Natural killer cell treated with Interleukin-12 subunit alpha and Interleukin-12 subunit beta and Interleukin-15 and Interleukin-18, amount 100 ng/mL, for 72 hours (primary cell): Measurements from ENCODE around the gene GNG4. TPM values are rescaled to one million over a fixed set of nuclear protein-coding genes. Genes with fewer than 3 reads are reported as not detected.
"Not testable (repeated sequence)": the region's sequence is repeated elsewhere in the genome, so short reads cannot be mapped to it uniquely, and the experiment has no call there.

Experiments
- ATAC-seq, 2 donors: fragments of 150-1000 bp; cut with Tn5 transposase in 1 of 2; sonication (Bioruptor Pico), chemical (Tn5 transposase) in 1 of 2; 2 replicates each; pipeline ENCODE4 v1.10.0; 2021
- DNase-seq: peaks from one replicate; pipeline ENCODE4 v3.0.0; 2022; ENCODE audit warnings: low spot score
- H3K27ac Mint-ChIP-seq, 2 donors: 1 replicate in 1 of 2; 2 replicates in 1 of 2; pipeline ENCODE4 v1.8.0; 2022; ENCODE audit warnings: mixed read lengths in 2 of 2, mild to moderate bottlenecking in 1 of 2, moderate library complexity in 1 of 2
- H3K27me3 Mint-ChIP-seq, 2 donors: 1 replicate in 1 of 2; 2 replicates in 1 of 2; pipeline ENCODE4 v1.8.0; 2022; ENCODE audit warnings: mixed read lengths in 2 of 2
- H3K36me3 Mint-ChIP-seq: one replicate; pipeline ENCODE4 v1.8.0; 2022; ENCODE audit warnings: mixed read lengths
- H3K4me1 Mint-ChIP-seq, 2 donors: 1 replicate in 1 of 2; 2 replicates in 1 of 2; pipeline ENCODE4 v1.8.0; 2022; ENCODE audit warnings: low read depth in 2 of 2, mixed read lengths in 2 of 2, mild to moderate bottlenecking in 1 of 2
- H3K4me3 Mint-ChIP-seq: one replicate; pipeline ENCODE4 v1.8.0; 2022; ENCODE audit warnings: mixed read lengths
- H3K9me3 Mint-ChIP-seq: 2 replicates; pipeline ENCODE4 v1.8.0; 2022; ENCODE audit warnings: mixed read lengths
- total RNA-seq, 2 donors: library from RNA; stranded (reverse); gene quantifications; one replicate each; pipeline ENCODE4 v1.2.3, GENCODE V29; 2022

Gene GNG4
- total RNA-seq, 2 donors from 2014 or later = 0.19 TPM; not detected in 1

GRCh38 chr1:235545292-235545930, 104.2 kb downstream of the GNG4 start:
- Mint-ChIP-seq H3K4me1 (no peaks in the 10 kb centered on the region), H3K27me3 (peaks cover 0 to 14% of the 10 kb centered on the region in 2 donors), H3K36me3 (no peaks in the 10 kb centered on the region), H3K4me3 (no peak overlapping the region), H3K27ac (no peak overlapping the region), H3K9me3 (no peaks in the 10 kb centered on the region)
- ATAC-seq (no peak), DNase-seq (no peak)

GRCh38 chr1:235542845-235543244, 106.7 kb downstream of the GNG4 start:
- H3K4me1 Mint-ChIP-seq, H3K4me3 Mint-ChIP-seq, ATAC-seq, H3K9me3 Mint-ChIP-seq, H3K27me3 Mint-ChIP-seq, DNase-seq, H3K27ac Mint-ChIP-seq, H3K36me3 Mint-ChIP-seq: not testable (repeated sequence)

DNA sequence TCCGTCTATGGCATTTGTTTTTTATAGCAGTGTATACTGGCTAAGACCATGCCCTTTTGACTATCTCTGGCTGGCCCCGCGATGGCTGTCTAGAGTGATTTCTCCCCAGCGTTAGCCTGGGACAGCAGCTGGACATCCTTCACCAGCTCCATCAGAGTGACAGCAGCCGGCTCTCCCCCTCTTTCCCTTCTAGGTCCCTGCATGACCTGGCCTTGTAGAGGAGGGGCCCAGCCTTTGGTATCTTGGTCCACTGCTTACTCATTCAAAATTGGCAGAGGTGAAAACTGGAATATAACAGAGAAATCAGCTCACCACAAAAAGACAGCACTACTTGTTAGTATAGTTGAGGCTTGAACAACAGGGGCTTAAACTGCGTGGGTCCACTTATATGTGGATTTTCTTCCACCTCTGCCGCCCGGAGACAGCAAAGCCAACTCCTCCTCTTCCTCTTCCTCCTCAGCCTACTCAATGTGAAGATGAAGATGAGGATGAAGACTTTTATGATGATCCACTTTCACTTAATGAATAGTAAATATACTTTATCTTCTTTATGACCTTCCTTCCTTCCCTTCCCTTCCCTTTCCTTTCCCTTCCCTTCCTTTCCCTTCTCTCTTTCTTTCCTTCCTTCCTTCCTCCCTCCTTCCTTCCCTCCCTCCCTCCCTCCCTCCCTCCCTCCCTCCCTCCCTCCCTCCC, 116.0 kb downstream of the GNG4 start:
- Mint-ChIP-seq H3K27me3 (peaks cover 0 to 2% of the 10 kb centered on the region in 2 donors), H3K36me3 (no peaks in the 10 kb centered on the region), H3K4me1 (no peaks in the 10 kb centered on the region), H3K4me3 (no peak overlapping the region), H3K27ac (no peak overlapping the region), H3K9me3 (no peaks in the 10 kb centered on the region)
- DNase-seq (no peak), ATAC-seq (no peak)

GRCh38 chr1:235532360-235532759, 117.2 kb downstream of the GNG4 start:
- ATAC-seq (no peak), DNase-seq (no peak)
- H3K4me1 Mint-ChIP-seq = no peaks in the 10 kb centered on the region
- H3K27ac Mint-ChIP-seq = no peak overlapping the region
- no peaks in the 10 kb centered on the region for H3K9me3 Mint-ChIP-seq
- H3K4me3 Mint-ChIP-seq = no peak overlapping the region
- H3K36me3 Mint-ChIP-seq = no peaks in the 10 kb centered on the region
- peaks cover 0 to 2% of the 10 kb centered on the region in 2 donors for H3K27me3 Mint-ChIP-seq

DNA sequence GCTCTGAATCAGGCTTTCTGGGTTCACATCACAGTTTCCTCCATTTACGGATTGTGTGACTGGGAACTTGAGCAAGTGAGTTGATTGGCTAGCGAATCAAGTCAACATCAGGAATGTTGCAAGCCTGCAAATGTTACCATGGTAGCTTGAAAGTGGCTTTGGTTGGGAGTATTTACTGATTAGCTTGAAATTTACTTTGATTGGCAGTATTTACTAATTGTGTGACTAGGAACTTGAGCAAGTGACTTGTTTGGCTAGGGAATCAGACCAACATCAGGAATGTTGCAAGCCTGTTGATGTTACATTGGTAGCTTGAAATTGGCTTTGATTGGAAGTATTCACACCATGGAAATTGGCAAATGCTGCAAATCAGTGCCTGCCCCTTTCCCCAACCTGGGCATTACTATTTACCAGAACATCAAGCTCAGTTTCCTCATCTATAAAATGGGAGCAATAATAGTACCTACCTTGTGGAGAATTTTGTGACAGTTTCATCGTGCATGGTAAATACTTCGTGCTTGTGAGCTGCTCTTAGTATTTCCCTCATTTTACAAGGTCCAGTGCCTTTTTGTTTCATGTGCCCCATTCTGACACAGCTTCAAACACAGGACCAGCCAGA, 122.3 kb downstream of the GNG4 start:
- no peaks in the 10 kb centered on the region for H3K4me1 Mint-ChIP-seq
- H3K4me3 Mint-ChIP-seq = no peak overlapping the region
- H3K9me3 Mint-ChIP-seq = no peaks in the 10 kb centered on the region
- ATAC-seq (no peak), DNase-seq (no peak)
- no peaks in the 10 kb centered on the region for H3K27me3 Mint-ChIP-seq
- H3K27ac Mint-ChIP-seq = no peak overlapping the region
- H3K36me3 Mint-ChIP-seq = no peaks in the 10 kb centered on the region

DNA sequence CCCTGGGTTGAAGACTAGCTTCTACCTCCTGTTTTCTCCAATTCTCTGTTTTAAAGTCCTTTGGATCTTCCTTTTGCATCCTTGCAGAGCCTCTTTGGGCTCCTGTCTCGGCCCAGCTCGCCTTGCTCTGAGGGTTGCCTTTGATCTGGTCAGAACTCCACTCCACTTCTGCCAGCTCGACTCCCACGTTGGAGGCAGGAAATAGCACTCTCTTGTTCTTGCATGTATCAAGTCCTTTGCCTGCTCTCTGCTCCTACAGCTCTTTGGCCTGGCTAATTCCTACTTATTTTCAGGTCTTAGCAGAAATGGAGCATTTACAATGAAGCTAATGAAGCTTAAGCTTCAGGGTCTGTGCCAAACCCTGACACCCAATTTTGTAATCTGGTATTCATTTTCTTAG, 124.3 kb downstream of the GNG4 start:
- H3K4me1 Mint-ChIP-seq = no peaks in the 10 kb centered on the region
- DNase-seq = no peak
- no peak overlapping the region for H3K4me3 Mint-ChIP-seq
- no peak overlapping the region for H3K27ac Mint-ChIP-seq
- no peaks in the 10 kb centered on the region for H3K36me3 Mint-ChIP-seq
- ATAC-seq = no peak
- H3K9me3 Mint-ChIP-seq = no peaks in the 10 kb centered on the region
- H3K27me3 Mint-ChIP-seq = peaks cover 0 to 3% of the 10 kb centered on the region in 2 donors

DNA sequence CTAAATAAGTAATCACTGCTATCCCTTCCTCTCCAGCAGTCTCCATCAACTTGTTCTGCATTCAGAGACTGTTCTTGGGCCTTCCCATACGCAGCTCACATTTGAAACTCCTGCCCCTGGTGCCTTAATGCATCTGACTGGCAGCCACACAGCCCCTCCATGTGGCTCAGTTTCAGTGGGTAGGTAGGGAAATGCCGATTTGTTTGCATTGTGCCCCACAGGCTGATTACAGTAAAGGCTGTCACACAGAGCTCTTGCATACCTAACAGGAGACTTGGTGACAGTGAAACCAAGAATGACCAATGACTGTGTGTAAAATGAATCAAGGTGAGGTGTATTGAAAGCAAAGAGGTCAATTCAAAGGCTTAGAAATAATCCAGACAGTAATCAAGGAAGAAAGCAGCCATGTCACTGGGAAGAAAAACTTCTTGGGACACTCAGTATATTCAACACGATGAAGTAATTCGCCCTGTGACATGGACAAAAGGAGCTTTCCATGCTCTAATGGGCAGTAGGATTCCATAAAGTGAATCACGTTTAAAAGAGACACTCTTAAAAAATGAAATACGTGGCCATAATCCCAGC, 132.6 kb downstream of the GNG4 start:
- H3K9me3 Mint-ChIP-seq = no peaks in the 10 kb centered on the region
- H3K27me3 Mint-ChIP-seq = peaks cover 0 to 14% of the 10 kb centered on the region in 2 donors
- H3K4me3 Mint-ChIP-seq = no peak overlapping the region
- H3K4me1 Mint-ChIP-seq = peaks cover 0 to 3% of the 10 kb centered on the region in 2 donors
- ATAC-seq = no peak
- DNase-seq = no peak
- H3K36me3 Mint-ChIP-seq = no peaks in the 10 kb centered on the region
- no peak overlapping the region for H3K27ac Mint-ChIP-seq

GRCh38 chr1:235515844-235516512, 133.6 kb downstream of the GNG4 start:
- no peaks in the 10 kb centered on the region for H3K9me3 Mint-ChIP-seq
- H3K4me1 Mint-ChIP-seq = peaks cover 0 to 3% of the 10 kb centered on the region in 2 donors
- no peak for ATAC-seq
- H3K27ac Mint-ChIP-seq = no peak overlapping the region
- peaks cover 0 to 19% of the 10 kb centered on the region in 2 donors for H3K27me3 Mint-ChIP-seq
- H3K36me3 Mint-ChIP-seq = no peaks in the 10 kb centered on the region
- no peak for DNase-seq
- no peak overlapping the region for H3K4me3 Mint-ChIP-seq

GRCh38 chr1:235513495-235514366, 135.9 kb downstream of the GNG4 start:
- Mint-ChIP-seq H3K4me1 (peaks cover 0 to 3% of the 10 kb centered on the region in 2 donors), H3K27ac (no peak overlapping the region), H3K27me3 (peaks cover 0 to 22% of the 10 kb centered on the region in 2 donors), H3K36me3 (no peaks in the 10 kb centered on the region), H3K4me3 (no peak overlapping the region), H3K9me3 (no peaks in the 10 kb centered on the region)
- ATAC-seq (no peak), DNase-seq (peak; percentile 66)

DNA sequence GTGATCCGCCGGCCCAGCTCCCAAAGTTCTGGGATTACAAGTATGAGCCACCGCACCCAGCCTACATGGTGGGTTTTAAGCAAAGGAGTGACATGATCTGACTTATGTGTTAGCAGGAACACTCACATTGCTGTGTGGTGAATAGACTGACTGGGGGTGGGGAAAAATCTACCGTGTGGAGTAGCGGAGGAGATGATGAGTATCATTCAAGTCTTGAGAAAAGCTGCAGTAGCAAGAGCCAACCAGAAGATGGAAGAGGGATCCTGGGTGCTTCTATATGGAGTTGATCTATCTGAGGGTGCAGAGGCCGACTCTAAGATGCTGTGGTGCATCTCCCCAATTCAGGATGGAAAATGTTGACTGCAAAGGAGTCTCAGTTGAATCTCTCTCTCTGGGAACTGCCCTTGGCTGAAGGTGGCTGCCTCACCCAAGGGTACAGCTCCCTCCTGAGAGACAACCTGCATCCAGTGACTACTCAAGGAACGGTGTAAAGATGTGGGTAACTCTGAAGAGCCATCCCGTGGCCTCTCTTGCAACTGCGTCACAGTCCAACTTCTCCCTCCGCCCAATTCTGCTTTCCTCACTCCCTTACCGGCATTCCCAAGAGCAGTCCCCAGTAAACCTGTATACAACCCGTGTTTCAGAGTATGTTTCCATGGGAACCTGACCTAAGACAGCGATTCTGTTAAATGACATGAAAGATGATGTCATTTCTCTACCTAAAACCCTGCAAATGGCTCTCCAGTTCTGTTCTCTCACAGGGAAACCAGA, 137.9 kb downstream of the GNG4 start:
- DNase-seq = no peak
- Mint-ChIP-seq H3K4me3 (no peak overlapping the region), H3K4me1 (peaks cover 0 to 3% of the 10 kb centered on the region in 2 donors), H3K27ac (no peak overlapping the region), H3K27me3 (peaks cover 0 to 22% of the 10 kb centered on the region in 2 donors), H3K36me3 (no peaks in the 10 kb centered on the region), H3K9me3 (no peaks in the 10 kb centered on the region)
- ATAC-seq = no peak

GRCh38 chr1:235510823-235511222, 138.8 kb downstream of the GNG4 start:
- H3K36me3 Mint-ChIP-seq = no peaks in the 10 kb centered on the region
- H3K4me3 Mint-ChIP-seq = no peak overlapping the region
- H3K27me3 Mint-ChIP-seq = peaks cover 0 to 22% of the 10 kb centered on the region in 2 donors
- peaks cover 0 to 6% of the 10 kb centered on the region in 2 donors for H3K4me1 Mint-ChIP-seq
- ATAC-seq = no peak
- H3K27ac Mint-ChIP-seq = no peak overlapping the region
- H3K9me3 Mint-ChIP-seq = no peaks in the 10 kb centered on the region
- no peak for DNase-seq

- H3K36me3 Mint-ChIP-seq = no peaks in the 10 kb centered on the region
- DNase-seq (no peak), ATAC-seq (no peak)
- H3K4me1 Mint-ChIP-seq = peaks cover 11 to 12% of the 10 kb centered on the region in 2 donors
- no peak overlapping the region for H3K27ac Mint-ChIP-seq
- H3K9me3 Mint-ChIP-seq = no peaks in the 10 kb centered on the region
- H3K27me3 Mint-ChIP-seq = peaks cover 0 to 16% of the 10 kb centered on the region in 2 donors
- no peak overlapping the region for H3K4me3 Mint-ChIP-seq
Observed at GRCh38 chr1:235507623-235508022, 142.0 kb downstream of the GNG4 start.
